Measurements from ENCODE around the gene BAAT. TPM values are rescaled to one million over a fixed set of nuclear protein-coding genes. Genes with fewer than 3 reads are reported as not detected.

Gene BAAT
- total RNA-seq, 2 donors from 2014 or later, result 0.30 TPM; not detected in 1

DNA sequence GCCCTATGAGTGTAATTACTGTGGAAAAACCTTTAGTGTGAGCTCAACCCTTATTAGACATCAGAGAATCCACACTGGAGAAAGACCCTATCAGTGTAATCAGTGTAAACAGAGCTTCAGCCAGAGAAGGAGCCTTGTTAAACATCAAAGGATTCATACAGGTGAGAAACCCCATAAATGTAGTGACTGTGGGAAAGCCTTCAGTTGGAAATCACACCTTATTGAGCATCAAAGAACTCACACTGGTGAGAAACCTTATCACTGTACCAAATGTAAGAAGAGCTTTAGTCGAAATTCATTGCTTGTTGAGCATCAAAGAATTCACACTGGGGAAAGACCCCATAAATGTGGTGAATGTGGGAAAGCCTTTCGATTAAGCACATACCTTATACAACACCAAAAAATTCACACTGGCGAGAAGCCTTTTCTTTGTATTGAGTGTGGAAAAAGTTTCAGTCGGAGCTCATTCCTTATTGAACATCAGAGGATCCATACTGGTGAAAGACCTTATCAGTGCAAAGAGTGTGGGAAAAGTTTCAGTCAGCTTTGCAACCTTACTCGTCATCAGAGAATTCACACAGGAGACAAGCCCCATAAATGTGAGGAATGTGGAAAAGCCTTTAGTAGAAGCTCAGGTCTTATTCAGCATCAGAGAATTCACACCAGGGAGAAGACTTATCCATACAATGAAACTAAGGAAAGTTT is 23.7 kb upstream of the BAAT start:
- Histone ChIP-seq H3K27me3 (no peaks in the 10 kb centered on the region), H3K36me3 (peaks cover 43% of the 10 kb centered on the region), H3K9ac (ENCODE audit: low read depth in 2 of 2, low read length in 2 of 2) (no peak overlapping the region), H3K9me3 (peaks cover 23% of the 10 kb centered on the region), H3K4me1 (no peaks in the 10 kb centered on the region), H3K4me3 (no peak overlapping the region), H3K27ac (no peak overlapping the region)
- TF ChIP-seq CTCF (IDR thresholded peaks at IDR 0.05), result no peak
- intact Hi-C loops (cut with DNase I), result no loop called here
- DNase-seq, result no peak

DNA sequence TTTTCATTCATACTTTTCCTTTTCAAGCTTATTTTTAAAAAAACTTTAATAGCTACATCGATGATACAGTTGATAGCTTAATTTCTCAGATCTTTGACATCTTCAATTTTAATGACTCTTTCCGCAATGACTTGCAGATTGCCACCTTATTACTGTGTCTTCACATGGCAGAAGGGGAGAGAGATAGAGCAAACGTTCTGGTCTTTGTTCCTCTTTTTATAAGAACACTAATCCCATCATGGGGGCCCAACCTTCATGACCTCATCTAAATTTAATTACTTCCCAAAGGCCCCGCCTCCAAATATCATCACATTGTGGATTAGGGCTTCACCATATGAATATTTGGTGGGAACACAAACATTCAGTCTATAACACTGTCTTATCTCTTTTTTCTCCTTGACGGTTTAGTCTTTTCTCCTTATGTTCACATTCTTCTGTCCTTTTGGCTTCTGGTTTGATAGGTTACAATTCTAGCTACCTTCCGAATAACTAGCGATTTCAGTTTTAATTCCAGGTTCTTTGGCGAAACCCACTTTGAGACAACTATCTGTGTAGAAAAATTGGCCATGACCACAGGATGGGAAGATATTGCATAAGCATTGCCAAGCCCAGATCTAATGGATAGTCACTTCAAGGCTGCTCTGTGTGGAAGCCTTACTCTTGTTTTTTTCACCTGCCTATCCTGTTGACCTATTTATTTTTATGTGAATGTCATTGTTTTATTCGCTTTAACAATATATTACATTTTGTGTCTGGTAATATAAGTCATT is 18.9 kb upstream of the BAAT start:
- no peak for DNase-seq
- intact Hi-C loops (cut with DNase I), result no loop called here
- no peak overlapping the region for H3K27ac ChIP-seq
- H3K36me3 ChIP-seq, result peaks cover 55% of the 10 kb centered on the region
- no peak overlapping the region for H3K9ac ChIP-seq (ENCODE audit: low read depth in 2 of 2, low read length in 2 of 2)
- no peak for TF ChIP-seq CTCF (IDR thresholded peaks at IDR 0.05)
- H3K4me1 ChIP-seq, result no peaks in the 10 kb centered on the region
- H3K4me3 ChIP-seq, result no peak overlapping the region
- H3K9me3 ChIP-seq, result peaks cover 5% of the 10 kb centered on the region
- no peaks in the 10 kb centered on the region for H3K27me3 ChIP-seq

- H3K9me3 ChIP-seq, result no peaks in the 10 kb centered on the region
- DNase-seq, result no peak
- peak overlapping the region in 1 of 2 donors; percentile 12 for H3K9ac ChIP-seq (ENCODE audit: low read depth in 2 of 2, low read length in 2 of 2)
- H3K4me1 ChIP-seq, result no peaks in the 10 kb centered on the region
- no peaks in the 10 kb centered on the region for H3K27me3 ChIP-seq
- H3K27ac ChIP-seq, result no peak overlapping the region
- TF ChIP-seq CTCF (IDR thresholded peaks at IDR 0.05), result no peak
- H3K36me3 ChIP-seq, result peaks cover 32% of the 10 kb centered on the region
- intact Hi-C loops (cut with DNase I), result no loop called here
- H3K4me3 ChIP-seq, result peak overlapping the region; percentile 66
Measured at GRCh38 chr9:101400120-101400519, 15.3 kb upstream of the BAAT start.

GRCh38 chr9:101399643-101399970 is 14.8 kb upstream of the BAAT start:
- intact Hi-C loops (cut with DNase I), result loop anchor here (10.0 kb wide), 1 partner anchor 685 kb away; no protein-coding TSS in a partner anchor
- no peaks in the 10 kb centered on the region for H3K4me1 ChIP-seq

More at GRCh38 chr9:101399643-101399970, 14.8 kb upstream of the BAAT start:
- H3K4me3 ChIP-seq, result peak overlapping the region; percentile 66
- TF ChIP-seq CTCF (IDR thresholded peaks at IDR 0.05), result no peak
- H3K27me3 ChIP-seq, result no peaks in the 10 kb centered on the region
- peaks cover 26% of the 10 kb centered on the region for H3K36me3 ChIP-seq
- no peaks in the 10 kb centered on the region for H3K9me3 ChIP-seq
- no peak for DNase-seq
- H3K9ac ChIP-seq (ENCODE audit: low read depth in 2 of 2, low read length in 2 of 2), result peak overlapping the region; percentile 78 to 91
- H3K27ac ChIP-seq, result peak overlapping the region; percentile 73

Measured in colonic mucosa (tissue), 4 donors.